ENCODE results near the gene STK40.

The STK40 gene

DNA sequence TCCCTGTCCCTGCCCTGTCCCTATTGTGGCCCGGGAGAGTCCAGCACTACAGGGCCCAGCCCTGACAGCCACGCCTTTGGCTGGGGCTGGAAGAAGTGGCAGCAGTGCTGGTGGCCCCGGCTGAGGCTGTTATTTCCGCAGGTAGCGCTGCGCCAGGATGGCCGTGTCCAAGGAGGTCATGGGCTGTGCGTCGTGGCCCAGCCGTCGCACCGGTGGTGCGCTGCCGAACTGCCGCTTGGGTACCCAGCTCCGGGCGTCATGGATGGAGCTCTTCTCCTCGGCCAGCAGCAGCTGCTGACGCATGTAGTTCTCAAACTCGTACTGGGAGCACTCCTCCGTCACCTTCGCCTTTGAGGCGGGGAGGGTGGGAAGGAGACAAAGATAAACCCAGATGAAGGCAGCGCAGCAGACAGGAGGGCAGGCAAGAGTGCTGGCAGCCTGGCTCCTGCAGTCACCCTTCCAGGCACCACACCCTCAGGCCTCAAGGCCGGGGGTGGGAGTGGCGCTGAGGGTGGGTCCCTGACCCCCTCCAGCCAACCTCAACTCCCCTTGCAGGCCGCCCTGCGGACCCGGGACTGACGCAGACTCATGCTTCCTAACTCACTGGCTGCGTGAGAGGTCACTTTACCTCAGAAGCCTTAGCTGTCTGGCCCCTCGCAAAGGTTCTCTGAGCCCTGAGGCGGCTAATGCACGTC lies 44.0 kb downstream of the STK40 start:
- no peak for DNase-seq

DNA sequence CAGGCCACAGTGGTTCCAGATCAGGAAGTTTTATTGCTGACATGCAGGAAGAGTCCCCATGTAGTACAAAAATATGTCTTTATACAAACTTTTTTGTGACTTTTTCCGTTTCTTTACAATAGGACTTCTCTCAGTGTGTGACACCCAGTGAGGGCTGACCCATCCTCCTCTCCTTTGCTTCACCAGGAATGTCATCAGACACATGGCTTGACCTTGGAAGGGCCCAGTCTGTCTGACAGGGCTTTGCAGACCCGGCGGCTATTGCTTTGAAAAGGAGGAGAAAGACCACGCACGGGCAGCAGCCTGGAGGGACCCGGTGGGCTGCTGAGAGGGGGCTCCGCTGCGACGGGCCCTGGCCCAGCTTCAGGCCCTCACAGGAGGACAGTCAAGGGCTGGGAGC lies 46.1 kb downstream of the STK40 start:
- DNase-seq: no peak

DNA sequence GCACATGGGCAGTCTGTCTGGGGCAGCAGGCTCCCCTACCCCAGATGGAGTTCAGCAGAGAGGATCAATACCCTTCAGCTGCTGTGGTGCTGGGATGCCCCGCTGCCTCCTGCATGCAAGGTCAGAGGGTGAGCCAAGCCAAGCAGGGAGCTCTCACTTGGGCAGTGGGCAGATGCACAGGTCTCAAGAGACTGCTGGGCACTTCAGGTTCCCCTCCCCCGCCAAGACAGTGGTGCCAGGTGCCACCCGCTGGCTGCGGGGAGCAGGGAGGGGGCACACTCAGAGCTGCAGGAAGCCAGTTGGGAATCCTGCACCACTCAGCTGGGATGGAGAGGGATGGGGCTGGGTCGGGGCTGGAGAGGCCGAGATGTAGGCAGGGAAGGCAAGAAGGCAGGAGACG lies 46.5 kb downstream of the STK40 start:
- DNase-seq: no peak

DNA sequence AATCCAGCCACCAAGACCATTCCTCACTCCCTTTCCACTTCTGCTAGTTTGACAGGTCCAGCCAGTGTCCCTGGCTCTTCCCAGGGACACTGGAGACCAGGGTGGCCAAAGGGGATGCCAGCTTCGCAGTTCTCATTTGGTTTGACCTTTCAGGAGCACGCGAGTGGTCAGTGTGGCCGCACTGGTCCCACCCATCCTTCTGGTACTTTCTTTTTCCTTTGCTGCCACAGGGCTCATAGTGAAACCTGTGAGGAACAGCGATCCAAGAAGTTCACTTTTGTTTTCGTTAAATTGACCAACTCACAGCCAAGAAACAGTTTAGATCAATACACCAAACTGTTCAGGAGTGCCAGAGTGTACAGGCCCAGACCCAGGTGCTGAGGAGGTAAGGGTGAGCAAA lies 47.9 kb downstream of the STK40 start:
- DNase-seq: no peak

DNA sequence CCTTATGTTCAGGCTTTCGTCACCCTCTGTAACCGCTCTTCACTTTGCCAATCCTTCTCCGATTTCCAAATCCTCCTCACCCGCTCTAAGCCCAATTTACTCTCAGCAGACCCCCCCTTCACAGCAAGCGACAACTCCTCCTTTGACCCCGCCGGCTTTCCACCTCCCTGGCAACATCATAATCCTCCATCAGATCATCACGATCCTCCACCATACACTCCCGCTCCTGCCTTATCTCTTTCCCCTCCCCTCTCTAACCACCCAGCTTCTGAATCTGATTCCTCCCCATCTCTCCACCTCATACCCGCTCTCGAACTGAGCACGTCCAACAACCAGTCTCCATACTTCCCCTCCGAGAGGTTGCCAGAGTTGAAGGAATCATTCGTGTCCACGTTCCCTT lies 54.8 kb downstream of the STK40 start:
- DNase-seq: no peak

DNA sequence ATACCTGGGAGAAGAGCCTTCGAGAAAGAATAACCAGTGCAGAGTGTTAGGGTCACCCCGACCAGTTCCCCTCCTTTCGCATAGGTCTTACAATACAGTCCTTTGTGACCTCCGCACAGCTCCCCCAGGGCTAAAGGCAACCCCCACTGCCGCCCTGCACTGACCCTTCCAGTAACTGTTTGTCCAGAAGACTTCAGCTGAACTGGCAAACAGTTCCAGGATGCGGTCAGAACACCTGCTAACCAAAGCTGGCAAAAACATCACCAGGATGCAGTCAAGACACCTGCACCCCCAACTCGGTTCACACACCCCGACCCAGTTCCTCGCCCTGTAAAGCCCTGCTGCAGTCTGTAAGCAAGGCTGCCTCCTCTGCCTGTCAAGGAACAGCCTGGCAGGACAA lies 55.9 kb downstream of the STK40 start:
- no peak for DNase-seq

DNA sequence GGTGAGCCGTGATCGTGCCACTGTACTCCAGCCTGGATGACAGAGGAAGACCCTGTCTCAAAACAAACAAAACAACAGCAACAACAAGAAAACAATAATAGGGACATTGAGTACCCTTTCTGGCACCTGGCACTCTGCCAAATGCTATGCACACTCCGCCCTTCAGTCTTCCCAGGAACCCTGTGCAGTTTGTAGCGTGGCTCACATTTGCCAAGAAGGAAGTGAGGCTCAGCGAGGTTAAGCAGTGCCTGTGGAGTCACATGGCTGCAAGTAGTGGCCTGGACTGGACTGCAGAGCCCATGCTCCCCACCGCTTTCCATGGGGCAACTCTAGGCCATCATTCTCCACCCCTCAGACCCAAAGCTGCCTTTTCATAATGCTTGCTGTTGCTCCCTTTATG lies 57.0 kb downstream of the STK40 start:
- no peak for DNase-seq

DNA sequence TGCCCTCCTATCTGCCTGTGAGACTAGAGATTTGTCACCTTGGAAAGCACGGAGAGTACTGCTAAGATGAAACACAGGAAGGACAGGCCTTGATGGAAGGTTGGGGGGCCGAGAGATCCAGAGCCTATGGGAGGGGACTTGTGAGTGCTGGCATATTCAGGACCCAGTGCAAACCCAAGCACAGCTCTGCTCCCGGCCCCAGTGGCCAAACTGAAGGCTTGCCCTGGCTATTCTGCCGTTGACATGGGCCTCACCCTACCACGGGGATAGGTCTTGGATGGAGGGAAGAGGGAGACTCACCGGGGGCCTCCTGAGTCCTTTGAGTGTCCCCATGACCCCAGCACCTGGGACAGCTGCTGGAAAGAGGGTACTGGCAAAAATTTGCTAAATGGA lies 57.6 kb downstream of the STK40 start:
- no peak for DNase-seq

DNA sequence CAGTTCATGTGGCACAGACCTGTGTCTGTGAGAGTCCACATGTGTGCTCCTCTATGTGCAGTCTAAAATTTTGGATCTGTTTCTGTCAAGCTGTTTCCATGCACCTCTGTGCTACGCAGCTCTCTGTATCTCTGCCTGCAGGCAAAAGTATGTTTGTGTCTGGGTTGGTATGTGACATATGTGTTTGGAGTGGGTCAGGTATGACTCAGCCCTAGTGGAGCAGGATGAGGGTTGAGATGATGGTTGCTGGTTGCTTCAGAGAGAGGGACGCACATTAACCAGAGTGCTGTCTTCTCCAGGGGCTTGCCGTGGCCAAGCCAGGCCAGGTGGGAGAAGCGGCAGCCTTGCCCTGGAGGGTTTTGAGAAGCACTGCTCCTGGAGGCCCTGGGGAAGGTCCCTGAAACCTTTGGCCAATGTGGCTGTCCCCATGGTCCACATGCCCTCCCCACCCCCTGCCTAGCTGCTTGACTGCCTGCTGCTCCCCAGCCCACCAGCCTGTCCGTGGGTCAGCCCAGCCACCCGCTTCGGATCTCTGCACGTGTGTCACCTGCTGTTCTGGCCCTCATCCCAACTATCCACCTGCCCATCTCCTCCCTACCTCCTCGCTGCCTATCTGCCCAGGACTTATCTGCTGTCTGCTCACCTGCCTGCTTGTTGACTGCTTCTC lies 58.2 kb downstream of the STK40 start:
- no peak for DNase-seq

DNA sequence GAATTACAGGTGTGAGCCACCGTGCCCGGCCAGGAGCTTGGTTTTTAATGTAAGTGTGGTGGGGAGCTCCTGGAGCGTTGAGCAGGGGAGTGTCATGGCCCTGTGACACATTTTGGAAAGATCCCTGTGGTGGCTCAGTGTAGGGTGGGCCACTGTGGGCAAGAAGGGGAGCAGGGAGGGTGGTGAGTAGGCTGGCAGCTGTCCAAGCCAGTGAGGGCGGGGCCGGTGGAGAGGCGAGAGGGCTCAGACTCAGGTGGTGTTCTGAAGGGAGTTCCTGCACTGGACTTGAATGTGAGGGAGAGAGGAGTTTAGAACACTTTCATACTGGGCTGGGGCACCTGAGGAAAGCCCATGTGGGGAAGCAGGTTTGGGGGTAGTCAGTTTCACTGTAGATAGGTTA lies 59.2 kb downstream of the STK40 start:
- no peak for DNase-seq

DNA sequence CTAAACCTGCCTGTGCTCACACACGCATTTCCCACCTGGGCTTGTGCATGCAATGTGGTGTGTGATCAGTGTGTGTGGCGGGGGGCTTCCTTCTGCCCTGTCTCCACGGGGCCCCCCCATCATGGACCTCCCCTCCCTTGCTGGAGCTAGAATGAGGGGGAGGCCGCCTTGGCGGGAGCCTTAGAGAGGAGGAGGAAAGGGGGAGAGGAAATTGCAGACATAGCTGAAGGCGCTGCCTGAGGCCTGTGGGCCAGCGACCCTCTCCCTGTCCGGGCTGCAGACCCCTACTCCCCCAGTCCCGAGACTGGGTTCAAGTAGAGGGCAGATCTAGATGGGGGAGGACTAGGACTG lies 61.4 kb downstream of the STK40 start:
- DNase-seq: no peak

DNA sequence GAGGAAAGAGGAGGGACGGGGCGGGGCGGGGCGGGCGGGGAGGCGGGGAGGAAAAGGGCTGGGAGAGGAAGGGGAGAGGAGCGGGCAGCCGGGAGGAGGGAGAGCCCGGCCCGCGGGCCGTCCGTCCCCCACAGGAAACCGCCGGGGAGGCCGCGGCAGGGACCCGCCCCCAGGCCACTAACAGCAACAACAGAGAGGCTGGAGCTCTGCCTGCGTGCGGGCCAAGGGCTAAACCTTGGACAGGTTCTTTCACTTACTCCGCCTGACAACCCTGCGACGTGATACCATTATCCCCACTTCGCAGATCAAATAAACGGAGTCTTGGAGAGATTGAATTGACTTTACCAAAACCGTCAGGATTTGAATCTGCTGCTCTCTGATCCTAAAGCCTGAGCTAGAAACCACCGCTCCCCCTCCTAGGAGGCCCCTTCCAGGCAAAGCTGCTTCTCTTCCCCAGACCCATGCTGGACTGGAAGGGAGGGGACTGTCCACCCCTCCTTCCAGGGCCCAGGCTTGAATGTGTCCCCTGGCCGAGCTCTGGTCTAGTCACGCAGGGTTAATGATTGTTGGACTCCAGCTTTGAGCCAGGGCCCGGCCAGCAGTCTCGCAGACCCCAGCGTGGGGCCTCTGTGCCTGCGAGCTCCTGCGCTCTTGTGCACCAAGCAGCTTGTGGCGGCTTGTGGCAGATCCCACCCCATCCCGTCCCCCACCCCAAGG lies 61.9 kb downstream of the STK40 start, which contains the start of gene EVA1B:
TSS of gene EVA1B (minus strand) at position 10 of the 717 bp plus-strand sequence. CDS start 608 bp downstream, outside the sequence.
- DNase-seq: no peak

DNA sequence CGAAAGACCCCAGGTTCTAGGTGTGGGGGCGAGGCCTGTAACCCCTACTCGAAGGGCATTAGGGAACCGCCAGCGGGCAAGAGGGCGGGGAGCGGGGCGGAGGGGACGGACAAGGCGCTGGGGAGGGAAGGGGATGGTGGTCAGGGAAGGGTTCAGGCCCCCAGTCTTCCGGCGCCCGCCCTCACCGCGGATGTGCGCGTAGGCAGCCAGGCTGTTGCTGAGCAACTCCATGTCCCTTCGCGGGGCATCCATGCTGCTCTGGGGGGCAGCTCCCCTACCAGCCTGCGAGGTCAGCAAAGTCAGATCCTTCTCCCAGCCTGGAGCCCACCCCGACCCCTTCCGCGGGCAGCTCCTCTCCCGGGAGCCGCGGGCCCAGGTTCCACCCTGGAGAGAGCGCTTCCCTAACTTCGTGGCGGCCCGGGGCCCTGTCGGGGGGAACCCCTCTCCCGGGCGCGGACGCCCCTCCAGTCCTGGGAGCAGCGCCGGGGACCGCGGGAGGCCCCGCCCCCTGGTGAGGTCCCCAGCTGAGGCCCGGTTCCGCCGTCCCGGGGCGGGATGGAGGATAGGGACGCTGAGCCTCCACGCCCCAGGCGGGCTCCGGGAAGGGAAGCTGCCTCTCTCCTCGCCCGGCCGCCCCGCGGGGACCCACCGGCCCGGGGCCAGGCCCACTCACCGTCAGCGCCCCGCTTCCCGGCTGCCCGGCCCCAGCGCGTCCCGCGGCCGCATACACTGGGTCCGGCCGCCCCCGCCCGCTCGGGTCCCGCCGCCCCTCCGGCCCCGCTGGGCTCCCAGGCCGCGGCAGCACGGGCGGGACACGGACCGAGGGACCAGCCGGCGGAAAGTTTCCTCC lies 62.7 kb downstream of the STK40 start:
- DNase-seq: no peak

DNA sequence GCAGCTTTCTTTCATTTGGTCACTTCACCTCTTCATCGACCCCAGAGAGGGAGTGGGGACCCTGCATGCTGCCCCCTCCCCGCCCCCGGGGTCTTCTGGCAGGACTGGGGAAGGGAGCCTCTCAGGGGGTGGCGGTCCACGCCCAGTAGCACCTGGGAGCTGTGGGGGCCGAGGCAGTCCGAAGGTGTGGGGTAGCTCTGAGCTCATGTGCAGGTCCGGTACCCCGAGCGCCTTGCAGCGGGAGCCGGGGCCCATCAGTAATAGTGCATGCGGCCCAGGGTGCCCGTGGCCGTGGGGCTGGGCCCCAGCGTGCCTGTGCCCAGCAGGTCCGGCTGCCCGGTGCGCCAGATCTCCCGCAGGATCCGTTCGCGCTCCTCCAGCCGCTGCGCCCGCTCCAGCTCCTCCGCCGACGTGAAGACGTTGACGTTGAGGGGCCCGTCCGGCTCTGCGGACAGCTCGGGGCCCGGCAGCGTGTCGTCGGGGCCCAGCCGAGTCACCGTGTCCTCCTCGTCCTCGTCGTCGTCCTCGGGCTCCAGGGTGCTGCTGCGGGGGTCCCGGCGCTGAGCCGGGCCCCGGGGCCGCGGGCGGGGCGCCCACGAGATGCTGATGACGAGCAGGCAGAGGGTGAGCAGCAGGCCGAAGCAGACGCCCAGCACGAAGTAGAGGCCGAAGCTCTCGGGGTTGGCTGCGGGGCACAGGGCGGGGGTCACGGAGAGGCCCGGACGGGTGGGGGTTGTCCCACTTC lies 63.5 kb downstream of the STK40 start:
- DNase-seq: no peak

DNA sequence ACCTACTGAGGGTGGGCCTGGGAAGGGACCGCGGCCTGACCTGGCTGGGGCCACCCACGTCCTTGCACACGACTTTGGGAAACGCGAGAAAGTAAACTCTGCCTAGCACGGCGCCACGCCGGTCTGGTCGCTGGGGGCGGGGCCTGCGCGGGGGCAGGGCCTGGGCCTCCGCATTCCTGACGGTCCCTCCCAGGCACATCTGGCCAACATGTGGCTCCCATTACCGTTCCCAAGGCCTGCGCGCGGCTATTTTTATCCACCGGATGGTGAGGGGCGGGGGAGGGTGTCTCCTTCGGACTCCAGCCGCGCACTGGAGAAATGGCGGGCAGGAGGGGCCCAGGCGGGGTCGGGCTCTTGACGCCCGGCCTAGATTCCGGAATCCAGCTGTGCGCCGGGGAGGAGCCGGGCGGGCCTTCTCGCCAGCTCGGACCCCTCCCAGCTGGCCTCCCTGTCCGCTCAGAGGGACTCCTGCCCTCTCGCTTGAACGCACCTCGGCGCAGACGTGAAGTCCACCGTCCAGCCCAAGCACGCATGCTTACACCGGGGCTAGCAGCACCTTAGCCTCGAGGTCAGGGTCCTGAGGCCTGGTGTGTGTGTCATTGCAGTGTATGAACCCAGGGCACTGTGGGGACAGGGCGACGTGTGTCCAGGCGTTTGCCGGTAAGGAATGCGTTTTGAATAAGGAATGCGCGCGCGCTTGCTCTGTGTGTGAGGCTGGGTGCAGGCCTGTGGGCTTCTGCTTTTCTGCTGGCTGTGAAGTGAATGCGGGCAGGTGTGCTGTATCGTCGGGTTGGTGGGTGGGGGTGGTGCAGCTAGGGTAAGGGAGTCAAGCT lies 64.4 kb downstream of the STK40 start:
- DNase-seq: no peak

DNA sequence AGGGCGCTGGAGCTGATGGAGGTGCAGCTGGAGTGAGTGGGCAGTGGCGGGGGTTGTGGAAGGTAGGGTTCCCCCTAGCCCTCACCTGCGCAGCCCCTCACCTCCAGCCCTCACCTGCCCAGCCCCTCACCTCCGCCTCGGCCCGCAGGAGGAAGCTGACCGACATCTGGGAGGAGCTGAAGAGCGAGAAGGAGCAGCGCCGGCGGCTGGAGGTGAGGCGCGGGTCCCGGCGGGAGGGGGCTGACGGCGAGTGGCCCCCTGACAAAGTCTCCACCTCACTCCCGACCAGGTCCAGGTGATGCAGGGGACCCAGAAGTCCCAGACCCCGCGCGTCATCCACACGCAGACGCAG lies 65.0 kb downstream of the STK40 start:
- DNase-seq: no peak

DNA sequence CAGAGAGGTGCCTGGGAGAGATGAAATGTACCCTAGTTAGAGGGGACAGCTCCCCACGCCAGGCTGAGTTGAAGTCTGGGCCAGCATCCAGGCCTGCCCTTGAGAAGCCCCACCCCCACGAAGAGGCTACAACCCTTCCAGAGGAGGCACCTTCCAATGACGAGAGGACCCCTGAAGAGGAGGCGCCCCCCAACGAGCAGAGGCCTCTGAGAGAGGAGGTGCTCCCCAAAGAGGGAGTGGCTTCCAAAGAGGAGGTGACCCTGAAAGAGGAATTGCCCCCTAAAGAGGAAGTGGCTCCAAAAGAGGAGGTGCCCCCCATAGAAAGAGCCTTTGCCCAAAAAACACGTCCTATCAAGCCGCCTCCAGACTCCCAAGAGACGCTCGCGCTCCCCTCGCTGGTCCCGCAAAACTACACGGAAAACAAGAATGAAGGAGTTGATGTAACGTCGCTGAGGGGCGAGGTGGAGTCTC lies 65.4 kb downstream of the STK40 start:
- DNase-seq: no peak

DNA sequence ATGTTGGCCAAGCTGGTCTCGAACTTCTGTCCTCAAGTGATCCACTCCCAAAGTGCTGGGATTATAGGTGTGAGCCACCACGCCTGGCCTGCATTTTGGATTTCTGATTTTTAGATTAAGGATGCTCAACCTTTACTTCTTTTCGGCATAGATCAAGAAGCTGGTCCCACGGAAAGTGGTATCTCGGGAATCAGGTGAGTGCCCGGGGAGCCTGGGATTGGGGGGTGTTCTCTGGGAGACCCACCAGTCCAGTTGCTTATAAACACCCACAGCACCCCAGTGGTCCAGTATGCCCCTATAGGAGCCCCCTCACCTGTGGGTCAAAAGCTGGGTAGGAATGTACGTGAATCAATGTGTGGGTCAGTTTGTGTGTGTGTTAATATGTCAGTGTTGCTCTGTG lies 76.3 kb downstream of the STK40 start:
- DNase-seq: no peak

DNA sequence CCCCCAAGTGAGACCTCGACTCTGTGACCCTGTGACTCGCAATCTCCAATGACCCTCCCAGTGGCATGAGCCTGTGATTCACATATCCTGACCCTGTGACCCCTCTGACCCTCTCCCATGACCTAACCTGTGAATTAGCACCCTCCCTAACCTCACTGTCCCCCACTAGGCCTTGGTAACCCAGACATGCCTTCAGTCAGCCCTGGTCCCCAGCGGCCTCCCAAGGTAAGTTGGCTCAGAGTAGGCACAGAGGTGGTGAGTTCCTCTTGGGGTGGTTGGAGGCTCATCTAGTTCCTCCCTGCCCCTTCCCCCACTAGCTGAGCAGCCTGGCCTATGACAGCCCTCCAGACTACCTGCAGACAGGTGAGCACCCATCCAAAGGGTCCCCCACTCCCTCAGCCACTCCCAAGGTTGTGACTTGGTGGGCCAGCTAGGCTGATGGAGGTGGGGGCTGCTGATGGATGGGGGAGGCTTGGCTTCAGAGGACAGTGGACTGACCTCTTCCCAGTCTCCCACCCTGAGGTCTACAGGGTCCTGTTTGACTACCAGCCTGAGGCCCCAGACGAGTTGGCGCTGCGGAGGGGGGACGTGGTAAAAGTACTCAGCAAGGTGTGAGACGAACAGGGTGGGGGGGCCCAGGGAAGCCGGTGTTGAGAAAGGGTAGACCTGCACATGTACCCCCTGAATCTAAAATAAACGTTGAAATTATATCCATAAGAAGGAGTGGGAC lies 78.0 kb downstream of the STK40 start:
- DNase-seq: no peak

DNA sequence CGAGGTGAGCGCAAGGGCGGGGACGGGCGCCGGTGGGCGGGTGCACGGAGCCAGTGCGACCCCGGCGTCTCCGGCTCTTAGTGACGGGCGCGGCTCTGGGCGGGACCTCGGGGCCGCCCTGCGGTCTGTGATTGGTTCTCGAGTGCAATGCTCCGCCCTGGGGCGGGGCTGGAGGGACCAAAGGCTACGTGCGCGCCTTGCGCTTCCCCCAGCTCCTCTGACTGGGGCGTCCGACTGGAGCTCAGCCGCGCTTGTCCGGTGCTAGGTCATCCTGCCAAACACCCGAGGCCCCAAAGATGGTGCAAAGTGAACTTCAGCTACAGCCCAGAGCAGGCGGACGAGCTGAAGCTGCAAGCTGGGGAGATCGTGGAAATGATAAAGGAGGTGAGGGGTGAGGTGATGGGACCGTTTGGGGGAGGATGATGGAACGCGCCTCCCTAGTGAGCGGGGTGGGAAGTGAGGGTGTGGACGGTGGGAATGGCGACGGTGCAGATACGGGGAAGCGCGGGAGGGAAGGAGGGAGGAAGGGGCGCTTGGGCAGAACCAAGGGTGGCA lies 78.7 kb downstream of the STK40 start:
- DNase-seq: peak; percentile 52
